Measurements from ENCODE around the gene PKD2. TPM values are rescaled to one million over a fixed set of nuclear protein-coding genes. Genes with fewer than 3 reads are reported as not detected.

The PKD2 gene
- total RNA-seq, 1 experiment from 2014 or later = 17.6 TPM

DNA sequence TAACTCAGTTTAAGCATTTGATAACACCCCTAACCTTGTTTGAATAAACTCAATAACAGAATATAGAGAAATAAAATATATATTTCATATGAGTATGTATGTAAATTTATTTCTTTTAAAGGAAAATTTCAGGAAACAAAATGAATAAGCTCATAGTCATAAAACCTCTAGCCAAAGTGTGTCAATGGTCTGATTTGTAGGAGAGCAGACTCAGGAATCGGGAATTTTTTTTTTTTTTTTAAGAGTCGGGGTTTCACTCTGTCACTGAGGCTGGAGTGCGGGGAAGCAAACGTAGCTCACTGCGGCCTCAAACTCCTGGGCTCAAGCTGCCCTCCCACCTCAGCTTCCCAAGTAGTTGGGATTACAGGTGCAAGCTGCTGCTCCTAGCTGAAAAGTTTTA lies 2.4 kb downstream of the PKD2 start:
- H3K9me3 ChIP-seq (ENCODE audit: low read length) = no peaks in the 10 kb centered on the region
- no peaks in the 10 kb centered on the region for H3K36me3 ChIP-seq (ENCODE audit: insufficient read depth, low read length)
- H3K9me2 ChIP-seq (replicated peaks; ENCODE audit: insufficient read depth, low read length) = no peaks in the 10 kb centered on the region
- no peaks in the 10 kb centered on the region for H3K27me3 ChIP-seq (ENCODE audit: low read length)
- no peak overlapping the region for H3K27ac ChIP-seq (ENCODE audit: low read length)
- H3K79me2 ChIP-seq (ENCODE audit: low read length) = peaks cover 71% of the 10 kb centered on the region
- H2AFZ ChIP-seq (ENCODE audit: low read length) = no peak overlapping the region
- peaks cover 65% of the 10 kb centered on the region for H3K4me1 ChIP-seq (ENCODE audit: low read length)
- H4K20me1 ChIP-seq (ENCODE audit: insufficient read depth, low read depth, low read length) = peaks cover 9% of the 10 kb centered on the region
- H3K4me3 ChIP-seq (ENCODE audit: low read length) = peak overlapping the region; percentile 94; the same call in 1 of the 2 replicates
- H3K4me2 ChIP-seq (ENCODE audit: low read depth, low read length, poor library complexity, severe bottlenecking) = peak overlapping the region; percentile 95
- no peak for DNase-seq
- H3K9ac ChIP-seq (ENCODE audit: low read length) = no peak overlapping the region

DNA sequence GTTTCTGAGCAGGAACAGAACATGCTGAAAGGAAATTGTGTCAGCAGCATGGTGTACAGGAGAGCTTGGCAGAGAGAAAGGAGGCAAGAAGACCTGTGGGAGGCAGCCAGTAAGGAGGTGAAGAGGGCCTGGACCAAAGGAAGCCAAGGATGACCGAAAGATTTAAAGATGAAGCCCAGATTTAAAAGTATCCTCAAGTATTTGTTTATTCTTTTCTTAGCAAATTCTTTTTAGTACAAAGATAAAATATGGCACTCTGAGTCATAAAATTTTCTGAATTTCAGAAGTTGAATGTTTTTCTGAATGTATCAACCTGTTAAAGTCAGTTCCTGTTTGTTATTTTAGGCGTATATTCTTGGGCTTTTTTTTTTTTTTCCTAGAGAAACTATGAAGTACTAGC lies 3.5 kb downstream of the PKD2 start:
- H3K9ac ChIP-seq (ENCODE audit: low read length) = peak overlapping the region; percentile 54
- H3K4me3 ChIP-seq (ENCODE audit: low read length) = peak overlapping the region; percentile 49
- H3K27me3 ChIP-seq (ENCODE audit: low read length) = no peaks in the 10 kb centered on the region
- H3K4me2 ChIP-seq (ENCODE audit: low read depth, low read length, poor library complexity, severe bottlenecking) = peak overlapping the region; percentile 95
- H3K9me3 ChIP-seq (ENCODE audit: low read length) = no peaks in the 10 kb centered on the region
- H3K79me2 ChIP-seq (ENCODE audit: low read length) = peaks cover 82% of the 10 kb centered on the region
- no peaks in the 10 kb centered on the region for H3K36me3 ChIP-seq (ENCODE audit: insufficient read depth, low read length)
- H3K4me1 ChIP-seq (ENCODE audit: low read length) = peaks cover 68% of the 10 kb centered on the region
- no peaks in the 10 kb centered on the region for H3K9me2 ChIP-seq (replicated peaks; ENCODE audit: insufficient read depth, low read length)
- DNase-seq = peak; percentile 48
- H2AFZ ChIP-seq (ENCODE audit: low read length) = no peak overlapping the region
- H4K20me1 ChIP-seq (ENCODE audit: insufficient read depth, low read depth, low read length) = peaks cover 9% of the 10 kb centered on the region
- H3K27ac ChIP-seq (ENCODE audit: low read length) = peak overlapping the region; percentile 61

DNA sequence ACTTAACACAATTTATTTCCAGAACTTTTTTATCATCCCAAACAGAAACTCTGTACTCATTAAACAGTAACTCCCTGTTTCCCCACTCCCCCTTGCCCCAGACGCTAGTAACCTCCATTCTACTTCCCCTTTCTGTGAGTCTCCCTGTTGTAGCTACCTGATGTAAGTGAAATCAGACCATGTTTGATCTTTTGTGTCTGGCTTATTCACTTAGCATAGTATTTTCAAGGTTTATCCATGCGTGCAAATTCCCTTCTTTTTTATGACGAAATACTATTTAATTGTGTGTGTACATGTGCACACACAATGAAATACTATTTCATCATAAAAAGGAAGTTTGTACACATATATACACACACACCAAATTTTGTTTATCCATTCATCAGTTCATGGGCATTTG lies 5.2 kb downstream of the PKD2 start:
- no peak overlapping the region for H2AFZ ChIP-seq (ENCODE audit: low read length)
- peak overlapping the region; percentile 38 for H3K9ac ChIP-seq (ENCODE audit: low read length)
- peaks cover 69% of the 10 kb centered on the region for H3K4me1 ChIP-seq (ENCODE audit: low read length)
- H3K36me3 ChIP-seq (ENCODE audit: insufficient read depth, low read length) = no peaks in the 10 kb centered on the region
- peak; percentile 82 for DNase-seq
- H3K9me2 ChIP-seq (replicated peaks; ENCODE audit: insufficient read depth, low read length) = no peaks in the 10 kb centered on the region
- H3K4me3 ChIP-seq (ENCODE audit: low read length) = peak overlapping the region; percentile 42
- H3K4me2 ChIP-seq (ENCODE audit: low read depth, low read length, poor library complexity, severe bottlenecking) = peak overlapping the region; percentile 95
- H4K20me1 ChIP-seq (ENCODE audit: insufficient read depth, low read depth, low read length) = peaks cover 9% of the 10 kb centered on the region
- peak overlapping the region; percentile 74 for H3K27ac ChIP-seq (ENCODE audit: low read length)
- H3K79me2 ChIP-seq (ENCODE audit: low read length) = peaks cover 99% of the 10 kb centered on the region
- H3K27me3 ChIP-seq (ENCODE audit: low read length) = no peaks in the 10 kb centered on the region
- H3K9me3 ChIP-seq (ENCODE audit: low read length) = no peaks in the 10 kb centered on the region

DNA sequence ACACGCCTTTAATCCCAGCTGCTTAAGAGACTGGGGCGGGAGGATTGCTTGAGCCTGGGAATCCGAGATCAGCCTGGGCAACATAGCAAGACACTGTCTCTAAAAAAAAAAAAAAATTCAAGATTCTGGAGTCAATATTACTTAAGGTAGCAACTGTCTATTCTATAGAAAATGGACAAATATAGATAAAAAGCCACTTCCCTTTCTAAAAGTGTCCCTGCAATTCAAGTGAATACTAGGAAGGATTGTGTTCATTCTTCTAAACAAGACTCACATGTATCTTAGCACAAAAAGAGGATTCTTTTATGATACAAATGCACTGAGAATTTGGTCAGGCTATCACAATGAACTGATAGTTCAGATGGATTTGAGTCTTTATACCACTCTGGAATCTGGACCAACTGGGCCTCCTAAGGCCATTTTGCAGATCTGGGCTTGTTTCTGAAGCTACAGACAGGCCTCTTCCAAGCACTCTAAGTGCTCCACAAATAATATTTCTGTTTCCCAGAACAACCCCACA lies 7.0 kb downstream of the PKD2 start:
- Histone ChIP-seq H3K36me3 (ENCODE audit: insufficient read depth, low read length) (peaks cover 2% of the 10 kb centered on the region; the same call in 1 of the 2 replicates), H3K4me1 (ENCODE audit: low read length) (peaks cover 75% of the 10 kb centered on the region), H3K27me3 (ENCODE audit: low read length) (no peaks in the 10 kb centered on the region), H4K20me1 (ENCODE audit: insufficient read depth, low read depth, low read length) (peaks cover under 1% of the 10 kb centered on the region; the same call in 1 of the 2 replicates), H3K9me2 (replicated peaks; ENCODE audit: insufficient read depth, low read length) (no peaks in the 10 kb centered on the region), H3K27ac (ENCODE audit: low read length) (peak overlapping the region; percentile 74), H3K79me2 (ENCODE audit: low read length) (peaks cover 100% of the 10 kb centered on the region), H3K4me2 (ENCODE audit: low read depth, low read length, poor library complexity, severe bottlenecking) (peak overlapping the region; percentile 24), H2AFZ (ENCODE audit: low read length) (no peak overlapping the region), H3K4me3 (ENCODE audit: low read length) (no peak overlapping the region), H3K9me3 (ENCODE audit: low read length) (no peaks in the 10 kb centered on the region), H3K9ac (ENCODE audit: low read length) (no peak overlapping the region)
- no peak for DNase-seq

DNA sequence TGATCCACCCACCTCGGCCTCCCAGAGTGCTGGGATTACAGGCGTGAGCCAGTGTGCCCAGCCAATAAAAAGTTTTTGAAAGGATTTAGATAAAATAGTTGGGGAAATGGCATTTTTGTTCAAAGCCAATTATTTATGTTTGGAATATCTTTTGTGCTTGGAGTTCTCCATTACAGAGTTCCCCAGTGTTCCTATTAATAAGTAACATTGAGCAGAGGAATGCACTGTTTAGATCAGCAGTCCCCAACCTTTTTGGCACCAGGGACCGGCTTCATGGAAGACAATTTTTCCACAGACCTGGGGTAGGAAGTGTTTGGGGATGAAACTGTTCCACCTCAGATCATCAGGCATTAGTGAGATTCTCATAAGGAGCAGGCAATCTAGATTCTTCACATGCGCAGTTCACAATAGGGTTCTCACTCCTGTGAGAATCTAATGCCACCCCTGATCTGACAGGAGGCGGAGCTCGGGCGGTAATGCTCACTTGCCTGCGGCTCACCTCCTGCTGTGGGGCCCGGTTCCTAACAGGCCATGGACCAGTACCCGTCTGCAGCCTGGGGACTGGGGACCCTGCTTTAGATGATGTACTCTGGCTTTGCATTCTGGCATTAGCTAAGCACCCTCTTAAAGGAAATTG lies 8.3 kb downstream of the PKD2 start:
- DNase-seq = no peak
- no peak overlapping the region for H3K4me3 ChIP-seq (ENCODE audit: low read length)
- peaks cover 68% of the 10 kb centered on the region for H3K4me1 ChIP-seq (ENCODE audit: low read length)
- H3K79me2 ChIP-seq (ENCODE audit: low read length) = peaks cover 99% of the 10 kb centered on the region
- H3K9me2 ChIP-seq (replicated peaks; ENCODE audit: insufficient read depth, low read length) = no peaks in the 10 kb centered on the region
- no peak overlapping the region for H3K9ac ChIP-seq (ENCODE audit: low read length)
- H3K27me3 ChIP-seq (ENCODE audit: low read length) = no peaks in the 10 kb centered on the region
- H3K27ac ChIP-seq (ENCODE audit: low read length) = no peak overlapping the region
- peaks cover 7% of the 10 kb centered on the region; the same call in 1 of the 2 replicates for H3K36me3 ChIP-seq (ENCODE audit: insufficient read depth, low read length)
- no peak overlapping the region for H2AFZ ChIP-seq (ENCODE audit: low read length)
- no peaks in the 10 kb centered on the region for H4K20me1 ChIP-seq (ENCODE audit: insufficient read depth, low read depth, low read length)
- no peak overlapping the region for H3K4me2 ChIP-seq (ENCODE audit: low read depth, low read length, poor library complexity, severe bottlenecking)
- H3K9me3 ChIP-seq (ENCODE audit: low read length) = no peaks in the 10 kb centered on the region

DNA sequence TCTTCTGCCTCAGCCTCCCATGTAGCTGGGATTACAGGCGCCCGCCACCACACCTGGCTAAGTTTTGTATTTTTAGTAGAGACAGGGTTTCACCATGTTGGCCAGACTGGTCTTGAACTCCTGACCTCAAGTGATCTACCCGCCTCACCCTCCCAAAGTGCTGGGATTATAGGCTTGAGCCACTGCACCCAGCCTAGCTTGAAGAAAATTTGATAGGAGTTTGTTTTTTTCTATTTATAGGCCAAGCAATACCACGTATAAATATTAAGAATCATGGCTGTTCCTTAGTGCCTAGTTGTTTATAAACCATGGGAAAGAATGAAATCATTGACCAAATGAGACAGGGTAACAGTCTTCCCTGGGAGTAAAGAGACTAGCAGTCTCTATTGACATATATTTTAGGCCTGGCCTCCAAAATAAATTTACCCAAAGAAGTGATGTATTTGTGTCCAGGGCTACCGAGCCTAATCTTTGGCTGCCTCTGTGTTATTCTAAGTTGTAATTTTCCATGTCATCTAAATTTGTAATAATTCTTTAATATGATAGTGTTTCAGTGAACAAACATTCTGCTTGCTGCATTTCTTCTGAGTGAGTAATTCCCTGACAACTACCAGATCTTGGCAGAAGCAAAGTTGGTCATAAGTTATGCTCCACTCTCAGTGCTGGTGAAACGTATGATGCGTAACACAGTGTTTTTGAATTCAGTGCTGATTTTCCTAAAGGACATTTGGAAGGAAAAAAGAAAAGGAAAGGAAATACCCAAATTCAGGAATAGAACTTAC lies 10.3 kb downstream of the PKD2 start:
- no peak overlapping the region for H2AFZ ChIP-seq (ENCODE audit: low read length)
- no peaks in the 10 kb centered on the region for H3K9me2 ChIP-seq (replicated peaks; ENCODE audit: insufficient read depth, low read length)
- H3K4me1 ChIP-seq (ENCODE audit: low read length) = peaks cover 53% of the 10 kb centered on the region
- DNase-seq = no peak
- no peaks in the 10 kb centered on the region for H3K27me3 ChIP-seq (ENCODE audit: low read length)
- no peak overlapping the region for H3K4me2 ChIP-seq (ENCODE audit: low read depth, low read length, poor library complexity, severe bottlenecking)
- H3K79me2 ChIP-seq (ENCODE audit: low read length) = peaks cover 97% of the 10 kb centered on the region
- no peak overlapping the region for H3K27ac ChIP-seq (ENCODE audit: low read length)
- no peaks in the 10 kb centered on the region for H4K20me1 ChIP-seq (ENCODE audit: insufficient read depth, low read depth, low read length)
- no peak overlapping the region for H3K4me3 ChIP-seq (ENCODE audit: low read length)
- H3K9ac ChIP-seq (ENCODE audit: low read length) = no peak overlapping the region
- no peaks in the 10 kb centered on the region for H3K9me3 ChIP-seq (ENCODE audit: low read length)
- peaks cover 21% of the 10 kb centered on the region for H3K36me3 ChIP-seq (ENCODE audit: insufficient read depth, low read length)

DNA sequence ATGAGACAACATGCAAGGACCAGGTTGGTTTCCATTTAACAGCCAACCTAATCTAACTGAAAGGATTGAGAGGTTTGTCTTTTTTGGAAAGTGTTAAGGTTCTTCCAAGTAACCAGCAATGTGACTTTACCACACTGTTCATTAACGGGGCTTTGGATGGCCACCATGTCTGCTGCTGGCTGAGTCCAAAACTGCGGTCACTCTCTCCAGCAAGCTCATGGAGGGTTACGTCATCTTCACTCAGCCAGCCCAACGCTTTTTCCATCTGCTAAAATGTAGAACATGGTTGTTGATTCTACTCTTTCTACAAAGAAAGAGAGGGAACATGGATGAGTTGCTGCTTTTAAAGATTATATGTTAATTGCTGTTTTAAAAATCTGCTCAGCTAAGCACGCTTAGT lies 11.0 kb downstream of the PKD2 start:
- no peaks in the 10 kb centered on the region for H3K9me2 ChIP-seq (replicated peaks; ENCODE audit: insufficient read depth, low read length)
- H3K4me1 ChIP-seq (ENCODE audit: low read length) = peaks cover 45% of the 10 kb centered on the region
- DNase-seq = no peak
- H3K4me2 ChIP-seq (ENCODE audit: low read depth, low read length, poor library complexity, severe bottlenecking) = no peak overlapping the region
- no peaks in the 10 kb centered on the region for H4K20me1 ChIP-seq (ENCODE audit: insufficient read depth, low read depth, low read length)
- no peaks in the 10 kb centered on the region for H3K27me3 ChIP-seq (ENCODE audit: low read length)
- peak overlapping the region; percentile 26; the same call in 1 of the 2 replicates for H3K27ac ChIP-seq (ENCODE audit: low read length)
- no peaks in the 10 kb centered on the region for H3K9me3 ChIP-seq (ENCODE audit: low read length)
- H3K36me3 ChIP-seq (ENCODE audit: insufficient read depth, low read length) = peaks cover 25% of the 10 kb centered on the region
- no peak overlapping the region for H2AFZ ChIP-seq (ENCODE audit: low read length)
- no peak overlapping the region for H3K9ac ChIP-seq (ENCODE audit: low read length)
- no peak overlapping the region for H3K4me3 ChIP-seq (ENCODE audit: low read length)
- H3K79me2 ChIP-seq (ENCODE audit: low read length) = peaks cover 94% of the 10 kb centered on the region

DNA sequence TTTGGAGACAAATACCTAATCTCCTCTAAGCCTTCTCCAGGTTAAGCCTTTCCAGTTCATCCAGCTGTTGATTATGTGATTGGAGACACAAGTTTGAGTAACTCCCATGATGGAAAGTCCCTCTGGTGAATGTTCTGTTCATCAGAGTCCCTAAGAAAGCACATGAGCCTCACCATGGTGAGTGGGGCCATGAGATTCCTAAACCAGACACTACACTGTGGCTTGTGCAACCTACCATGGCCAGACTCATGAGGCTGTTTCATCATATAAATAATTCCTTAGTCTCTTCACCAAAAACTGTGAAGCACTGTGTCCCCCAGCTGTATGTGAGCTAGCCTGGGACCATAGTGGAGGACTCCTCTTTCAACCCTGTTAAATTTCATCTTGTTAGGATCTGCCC lies 14.4 kb downstream of the PKD2 start:
- no peaks in the 10 kb centered on the region for H3K27me3 ChIP-seq (ENCODE audit: low read length)

More for the DNA sequence above, 14.4 kb downstream of the PKD2 start:
- Histone ChIP-seq H3K4me1 (ENCODE audit: low read length) (peaks cover 24% of the 10 kb centered on the region), H3K79me2 (ENCODE audit: low read length) (peaks cover 77% of the 10 kb centered on the region), H3K9me2 (replicated peaks; ENCODE audit: insufficient read depth, low read length) (no peaks in the 10 kb centered on the region), H4K20me1 (ENCODE audit: insufficient read depth, low read depth, low read length) (no peaks in the 10 kb centered on the region), H3K9ac (ENCODE audit: low read length) (no peak overlapping the region), H3K27ac (ENCODE audit: low read length) (no peak overlapping the region), H3K4me2 (ENCODE audit: low read depth, low read length, poor library complexity, severe bottlenecking) (no peak overlapping the region), H3K36me3 (ENCODE audit: insufficient read depth, low read length) (peaks cover 30% of the 10 kb centered on the region), H3K9me3 (ENCODE audit: low read length) (no peaks in the 10 kb centered on the region), H3K4me3 (ENCODE audit: low read length) (no peak overlapping the region), H2AFZ (ENCODE audit: low read length) (no peak overlapping the region)
- DNase-seq = no peak
